ENCODE measurements around the gene KLK3.

The KLK3 gene

DNA sequence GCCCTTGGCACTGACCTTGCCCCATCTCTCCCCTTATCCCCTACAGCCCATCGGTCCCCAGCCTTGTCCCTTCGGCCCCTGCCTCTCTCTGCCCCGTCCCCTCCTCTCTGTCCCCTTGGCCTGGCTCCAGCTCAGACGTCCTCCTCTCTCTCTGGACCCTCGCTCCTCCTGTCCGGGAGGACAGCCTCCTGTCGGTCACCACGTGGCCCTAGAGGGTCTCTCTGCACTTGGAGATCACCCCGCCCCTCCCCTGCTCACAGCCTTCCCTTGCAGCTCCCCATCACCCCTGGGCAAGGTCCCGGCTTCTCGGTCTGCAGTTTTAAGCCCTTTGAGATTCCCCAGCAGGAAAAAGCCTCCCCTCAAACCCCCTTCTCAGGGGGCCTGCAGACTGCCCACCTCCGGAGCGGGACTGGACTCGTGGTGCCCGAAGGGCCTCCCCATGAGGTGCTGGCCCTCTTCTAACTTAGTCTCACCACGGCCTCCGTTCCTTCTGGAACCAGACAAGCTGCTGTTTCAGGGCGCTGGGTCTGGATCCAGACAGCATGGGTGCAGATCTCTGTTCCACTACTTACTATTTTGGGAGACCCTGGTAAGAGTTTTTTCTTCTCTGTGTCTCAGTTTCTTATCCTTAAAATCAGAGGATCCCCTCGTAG, 18.0 kb upstream of the KLK3 start:
- TF ChIP-seq ZNF274 (IDR thresholded peaks at IDR 0.05; ENCODE audit: low read depth, low read length): no peak
- H3K4me3 ChIP-seq (ENCODE audit: low read length): no peak overlapping the region

DNA sequence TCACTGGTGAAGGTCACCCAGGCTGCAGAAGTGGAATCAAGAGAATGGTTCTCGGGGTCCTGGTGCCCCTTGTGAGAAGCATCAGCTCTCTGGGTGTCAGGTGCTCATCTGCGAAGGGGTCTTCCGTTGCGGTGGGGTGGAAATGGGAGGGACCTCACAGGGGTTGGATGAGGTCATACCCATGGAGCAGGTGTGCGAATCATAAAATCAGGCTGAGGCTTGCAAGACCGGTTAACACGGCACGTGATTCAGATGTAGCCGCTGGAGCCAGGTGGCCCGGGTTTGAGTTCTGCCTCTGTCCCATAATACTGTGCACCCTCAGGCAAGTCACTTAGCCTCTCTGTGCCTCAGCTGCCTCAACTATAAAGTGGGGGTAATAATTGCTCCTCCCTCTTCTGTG, 17.4 kb upstream of the KLK3 start:
- no peak for TF ChIP-seq ZNF274 (IDR thresholded peaks at IDR 0.05; ENCODE audit: low read depth, low read length)
- H3K4me3 ChIP-seq (ENCODE audit: low read length): no peak overlapping the region

GRCh38 chr19:50838239-50838638, 16.5 kb upstream of the KLK3 start:
- H3K4me3 ChIP-seq (ENCODE audit: low read length): no peak overlapping the region
- TF ChIP-seq ZNF274 (IDR thresholded peaks at IDR 0.05; ENCODE audit: low read depth, low read length): no peak

DNA sequence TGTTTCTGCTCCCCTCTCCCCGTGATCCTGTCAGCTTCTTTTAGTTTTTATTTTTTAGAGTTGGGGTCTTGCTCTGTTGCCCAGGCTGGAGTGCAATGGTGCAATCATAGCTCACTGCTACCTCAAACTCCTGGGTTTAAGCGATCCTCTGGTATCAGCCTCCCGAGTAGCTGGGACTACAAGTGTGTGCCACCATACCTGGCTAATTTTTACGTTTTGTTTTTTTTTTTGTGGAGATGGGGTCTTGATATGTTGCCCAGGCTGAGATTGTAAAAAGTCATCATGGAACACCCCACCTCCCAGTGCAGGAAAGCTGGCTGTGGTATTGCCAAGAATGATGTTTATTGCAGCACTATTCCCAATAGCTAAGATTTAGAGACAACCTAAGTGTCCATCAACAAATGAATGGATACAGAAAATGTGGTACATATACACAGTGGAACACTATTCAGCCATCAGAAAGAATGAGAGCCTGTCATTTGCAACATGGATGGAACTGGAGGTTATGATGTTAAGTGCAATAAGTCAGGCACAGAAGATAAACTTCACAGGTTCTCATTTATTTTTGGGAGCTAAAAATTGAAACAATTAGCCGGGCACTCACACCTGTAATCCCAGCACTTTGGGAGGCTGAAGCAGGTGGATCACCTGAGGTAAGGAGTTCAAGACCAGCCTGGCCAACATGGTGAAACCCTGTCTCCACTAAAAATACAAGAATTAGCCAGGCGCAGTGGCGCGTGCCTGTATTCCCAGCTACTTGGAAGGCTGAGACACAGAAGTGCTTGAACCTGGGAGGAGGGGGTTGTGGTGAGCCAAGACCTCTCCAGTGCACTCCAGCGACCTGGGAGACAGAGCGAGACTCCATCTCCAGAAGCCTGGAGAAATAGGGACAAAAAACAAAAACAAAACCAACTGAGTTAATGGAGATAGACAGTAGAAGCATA, 14.7 kb upstream of the KLK3 start:
- TF ChIP-seq ZNF274 (IDR thresholded peaks at IDR 0.05; ENCODE audit: low read depth, low read length): no peak
- no peak overlapping the region for H3K4me3 ChIP-seq (ENCODE audit: low read length)

GRCh38 chr19:50842130-50842529, 12.6 kb upstream of the KLK3 start:
- no peak for TF ChIP-seq ZNF274 (IDR thresholded peaks at IDR 0.05; ENCODE audit: low read depth, low read length)
- H3K4me3 ChIP-seq (ENCODE audit: low read length): no peak overlapping the region

- TF ChIP-seq ZNF274 (IDR thresholded peaks at IDR 0.05; ENCODE audit: low read depth, low read length): no peak
- no peak overlapping the region for H3K4me3 ChIP-seq (ENCODE audit: low read length)
Observed at GRCh38 chr19:50843205-50843604, 11.5 kb upstream of the KLK3 start.

DNA sequence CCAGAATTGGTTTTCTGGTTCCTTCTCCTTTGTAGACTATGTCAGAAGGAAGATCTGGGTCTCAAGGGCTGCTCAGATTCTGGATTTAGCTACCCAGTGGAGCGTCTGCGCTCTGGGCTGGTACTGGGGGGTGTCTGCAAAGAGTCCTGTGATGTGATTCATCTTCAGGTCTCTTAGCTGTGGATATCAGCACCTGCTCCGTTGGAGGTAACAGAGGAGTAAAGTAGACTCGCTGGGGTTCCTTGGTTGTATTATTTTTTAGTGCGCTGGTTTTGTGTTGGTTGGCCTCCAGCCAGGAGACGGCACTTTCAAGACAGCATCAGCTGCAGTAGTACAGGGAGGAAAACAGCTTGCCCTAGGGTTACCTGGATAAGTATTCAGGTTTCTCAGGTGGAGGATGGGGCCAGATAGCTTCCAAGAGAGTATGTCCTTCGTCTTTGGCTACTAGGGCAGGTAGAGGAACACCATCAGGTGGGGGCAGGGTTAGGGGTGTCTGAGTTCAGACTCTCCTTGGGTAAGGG, 11.0 kb upstream of the KLK3 start:
- H3K4me3 ChIP-seq (ENCODE audit: low read length): no peak overlapping the region
- no peak for TF ChIP-seq ZNF274 (IDR thresholded peaks at IDR 0.05; ENCODE audit: low read depth, low read length)

DNA sequence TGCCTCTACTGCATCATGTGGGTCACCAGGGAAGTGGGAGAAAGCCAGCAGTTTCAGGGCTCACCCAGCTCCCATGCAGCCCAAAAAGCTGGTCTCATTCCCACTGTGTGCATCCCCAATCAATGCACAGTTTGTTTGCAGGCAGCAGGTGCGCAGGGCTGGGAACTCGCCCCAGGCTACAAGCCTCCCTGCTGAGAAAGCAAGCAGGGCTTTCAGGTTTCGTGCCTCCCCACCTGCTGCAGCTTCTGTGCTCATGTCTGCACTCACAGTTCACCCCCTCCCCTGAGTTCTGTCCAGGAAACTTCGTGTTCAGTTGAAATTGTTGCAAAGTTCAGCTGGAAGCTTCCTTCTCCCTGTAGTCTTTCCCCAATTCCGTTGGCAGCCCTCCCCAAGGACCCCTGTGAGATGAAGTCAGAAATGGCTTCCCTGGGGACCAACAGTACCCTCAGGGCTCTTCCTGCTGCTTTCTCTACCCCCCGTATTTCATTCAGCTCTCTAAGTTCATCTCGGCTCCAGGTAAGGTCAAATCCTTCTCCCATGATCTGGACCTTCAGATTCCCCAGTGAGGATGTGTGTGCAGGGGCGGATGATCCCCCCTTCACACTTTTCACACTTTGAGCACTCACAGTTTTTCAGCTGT, 10.3 kb upstream of the KLK3 start:
- no peak overlapping the region for H3K4me3 ChIP-seq (ENCODE audit: low read length)
- TF ChIP-seq ZNF274 (IDR thresholded peaks at IDR 0.05; ENCODE audit: low read depth, low read length): no peak

GRCh38 chr19:50850738-50851137, 4.0 kb upstream of the KLK3 start:
- no peak overlapping the region for H3K4me3 ChIP-seq (ENCODE audit: low read length)
- no peak for TF ChIP-seq ZNF274 (IDR thresholded peaks at IDR 0.05; ENCODE audit: low read depth, low read length)

- TF ChIP-seq ZNF274 (IDR thresholded peaks at IDR 0.05; ENCODE audit: low read depth, low read length): no peak
- H3K4me3 ChIP-seq (ENCODE audit: low read length): no peak overlapping the region
Observed at GRCh38 chr19:50851620-50852019, 3.1 kb upstream of the KLK3 start.

DNA sequence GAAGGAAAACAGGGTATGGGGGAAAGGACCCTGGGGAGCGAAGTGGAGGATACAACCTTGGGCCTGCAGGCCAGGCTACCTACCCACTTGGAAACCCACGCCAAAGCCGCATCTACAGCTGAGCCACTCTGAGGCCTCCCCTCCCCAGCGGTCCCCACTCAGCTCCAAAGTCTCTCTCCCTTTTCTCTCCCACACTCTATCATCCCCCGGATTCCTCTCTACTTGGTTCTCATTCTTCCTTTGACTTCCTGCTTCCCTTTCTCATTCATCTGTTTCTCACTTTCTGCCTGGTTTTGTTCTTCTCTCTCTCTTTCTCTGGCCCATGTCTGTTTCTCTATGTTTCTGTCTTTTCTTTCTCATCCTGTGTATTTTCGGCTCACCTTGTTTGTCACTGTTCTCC, 2.7 kb downstream of the KLK3 start:
- TF ChIP-seq ZNF274 (IDR thresholded peaks at IDR 0.05; ENCODE audit: low read depth, low read length): no peak
- no peak overlapping the region for H3K4me3 ChIP-seq (ENCODE audit: low read length)

DNA sequence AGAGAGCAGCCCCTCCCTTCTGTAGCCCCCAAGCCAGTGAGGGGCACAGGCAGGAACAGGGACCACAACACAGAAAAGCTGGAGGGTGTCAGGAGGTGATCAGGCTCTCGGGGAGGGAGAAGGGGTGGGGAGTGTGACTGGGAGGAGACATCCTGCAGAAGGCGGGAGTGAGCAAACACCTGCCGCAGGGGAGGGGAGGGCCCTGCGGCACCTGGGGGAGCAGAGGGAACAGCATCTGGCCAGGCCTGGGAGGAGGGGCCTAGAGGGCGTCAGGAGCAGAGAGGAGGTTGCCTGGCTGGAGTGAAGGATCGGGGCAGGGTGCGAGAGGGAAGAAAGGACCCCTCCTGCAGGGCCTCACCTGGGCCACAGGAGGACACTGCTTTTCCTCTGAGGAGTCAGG, 4.2 kb downstream of the KLK3 start:
- no peak overlapping the region for H3K4me3 ChIP-seq (ENCODE audit: low read length)
- TF ChIP-seq ZNF274 (IDR thresholded peaks at IDR 0.05; ENCODE audit: low read depth, low read length): no peak

DNA sequence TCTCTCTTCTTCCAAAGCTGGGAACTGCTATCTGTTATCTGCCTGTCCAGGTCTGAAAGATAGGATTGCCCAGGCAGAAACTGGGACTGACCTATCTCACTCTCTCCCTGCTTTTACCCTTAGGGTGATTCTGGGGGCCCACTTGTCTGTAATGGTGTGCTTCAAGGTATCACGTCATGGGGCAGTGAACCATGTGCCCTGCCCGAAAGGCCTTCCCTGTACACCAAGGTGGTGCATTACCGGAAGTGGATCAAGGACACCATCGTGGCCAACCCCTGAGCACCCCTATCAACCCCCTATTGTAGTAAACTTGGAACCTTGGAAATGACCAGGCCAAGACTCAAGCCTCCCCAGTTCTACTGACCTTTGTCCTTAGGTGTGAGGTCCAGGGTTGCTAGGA, 5.1 kb downstream of the KLK3 start:
- H3K4me3 ChIP-seq (ENCODE audit: low read length): no peak overlapping the region
- no peak for TF ChIP-seq ZNF274 (IDR thresholded peaks at IDR 0.05; ENCODE audit: low read depth, low read length)

DNA sequence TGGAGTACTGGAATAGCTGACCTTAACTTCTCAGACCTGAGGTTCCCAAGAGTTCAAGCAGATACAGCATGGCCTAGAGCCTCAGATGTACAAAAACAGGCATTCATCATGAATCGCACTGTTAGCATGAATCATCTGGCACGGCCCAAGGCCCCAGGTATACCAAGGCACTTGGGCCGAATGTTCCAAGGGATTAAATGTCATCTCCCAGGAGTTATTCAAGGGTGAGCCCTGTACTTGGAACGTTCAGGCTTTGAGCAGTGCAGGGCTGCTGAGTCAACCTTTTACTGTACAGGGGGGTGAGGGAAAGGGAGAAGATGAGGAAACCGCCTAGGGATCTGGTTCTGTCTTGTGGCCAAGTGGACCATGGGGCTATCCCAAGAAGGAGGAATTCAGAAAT, 6.3 kb downstream of the KLK3 start:
- no peak overlapping the region for H3K4me3 ChIP-seq (ENCODE audit: low read length)
- no peak for TF ChIP-seq ZNF274 (IDR thresholded peaks at IDR 0.05; ENCODE audit: low read depth, low read length)
